Common myeloid progenitor, CD34-positive (primary cell): ENCODE results near the gene TRABD.
A peak's percentile ranks its signal among the peaks of the same experiment; 100 is the strongest.

Experiments
- CTCF ChIA-PET: fragments of 350-600 bp; sonication (Branson Sonifier 250); formaldehyde crosslinking; loops from one replicate; lab custom pipeline; 2021; ENCODE audit warnings: antibody characterized with exemption; lab: Charles Lee
- POLR2A ChIA-PET: fragments of 350-600 bp; sonication (Branson Sonifier 250); formaldehyde crosslinking; loops from one replicate; lab custom pipeline; 2021; ENCODE audit warnings: antibody characterized with exemption; lab: Charles Lee
- DNase-seq, 3 donors: peaks; one replicate each; pipeline versions ENCODE4 v3.0.0 to v3.0.0-alpha.2; 2013
- H3K27ac ChIP-seq, 2 experiments: 1 replicate in 1 of 2; 2 replicates in 1 of 2; pipeline ENCODE4 v1.7.0; 2013; ENCODE audit warnings: inconsistent platforms in 2 of 2, low read length in 2 of 2, mild to moderate bottlenecking in 2 of 2, low read depth in 1 of 2, moderate library complexity in 1 of 2; ENCODE audit not compliant: severe bottlenecking in 2 of 2, insufficient read depth in 1 of 2, poor library complexity in 1 of 2
- H3K27me3 ChIP-seq, 5 experiments: replicated peaks in 2 of 5; 1 replicate in 3 of 5; 2 replicates in 2 of 5; pipeline versions ENCODE4 v1.6.1 to v1.7.0; 2013; ENCODE audit warnings: low read length in 4 of 5, mild to moderate bottlenecking in 2 of 5, moderate library complexity in 2 of 5, inconsistent platforms in 1 of 5; ENCODE audit not compliant: insufficient read depth in 5 of 5, control insufficient read depth in 4 of 5
- H3K36me3 ChIP-seq, 4 experiments: 1 replicate in 2 of 4; 2 replicates in 2 of 4; pipeline versions ENCODE4 v1.6.1 to v1.7.0; 2013; ENCODE audit warnings: low read length in 3 of 4, control low read depth in 1 of 4, mild to moderate bottlenecking in 1 of 4; ENCODE audit not compliant: control insufficient read depth in 4 of 4, insufficient read depth in 4 of 4
- H3K4me1 ChIP-seq, 4 experiments: 1 replicate in 3 of 4; 2 replicates in 1 of 4; pipeline versions ENCODE4 v1.6.1 to v1.7.1; 2013; ENCODE audit warnings: low read length in 3 of 4, mild to moderate bottlenecking in 3 of 4, control low read depth in 1 of 4, inconsistent platforms in 1 of 4, moderate library complexity in 1 of 4; ENCODE audit not compliant: control insufficient read depth in 4 of 4, insufficient read depth in 4 of 4; ENCODE audit errors: control extremely low read depth in 1 of 4
- H3K4me3 ChIP-seq, 7 experiments: 1 replicate in 4 of 7; 2 replicates in 3 of 7; pipeline versions ENCODE4 v1.5.1 to v1.7.0; 2013; ENCODE audit warnings: mild to moderate bottlenecking in 7 of 7, low read length in 6 of 7, moderate library complexity in 6 of 7, inconsistent platforms in 2 of 7, low read depth in 2 of 7, control low read depth in 1 of 7; ENCODE audit not compliant: insufficient read depth in 4 of 7, control insufficient read depth in 1 of 7; ENCODE audit errors: extremely low read depth in 1 of 7
- H3K9me3 ChIP-seq, 5 experiments: 1 replicate in 4 of 5; 2 replicates in 1 of 5; pipeline versions ENCODE4 v1.6.1 to v1.7.1; 2013; ENCODE audit warnings: low read length in 4 of 5, mild to moderate bottlenecking in 2 of 5, inconsistent platforms in 1 of 5, low read depth in 1 of 5, moderate library complexity in 1 of 5; ENCODE audit not compliant: control insufficient read depth in 4 of 5, insufficient read depth in 2 of 5; ENCODE audit errors: control extremely low read depth in 1 of 5
- WGBS: methylation state at CpG from one replicate; pipeline ENCODE4 v1.1.5; 2013; ENCODE audit not compliant: insufficient coverage; 5-methylcytosine and 5-hydroxymethylcytosine counted together

TRABD gene

DNA sequence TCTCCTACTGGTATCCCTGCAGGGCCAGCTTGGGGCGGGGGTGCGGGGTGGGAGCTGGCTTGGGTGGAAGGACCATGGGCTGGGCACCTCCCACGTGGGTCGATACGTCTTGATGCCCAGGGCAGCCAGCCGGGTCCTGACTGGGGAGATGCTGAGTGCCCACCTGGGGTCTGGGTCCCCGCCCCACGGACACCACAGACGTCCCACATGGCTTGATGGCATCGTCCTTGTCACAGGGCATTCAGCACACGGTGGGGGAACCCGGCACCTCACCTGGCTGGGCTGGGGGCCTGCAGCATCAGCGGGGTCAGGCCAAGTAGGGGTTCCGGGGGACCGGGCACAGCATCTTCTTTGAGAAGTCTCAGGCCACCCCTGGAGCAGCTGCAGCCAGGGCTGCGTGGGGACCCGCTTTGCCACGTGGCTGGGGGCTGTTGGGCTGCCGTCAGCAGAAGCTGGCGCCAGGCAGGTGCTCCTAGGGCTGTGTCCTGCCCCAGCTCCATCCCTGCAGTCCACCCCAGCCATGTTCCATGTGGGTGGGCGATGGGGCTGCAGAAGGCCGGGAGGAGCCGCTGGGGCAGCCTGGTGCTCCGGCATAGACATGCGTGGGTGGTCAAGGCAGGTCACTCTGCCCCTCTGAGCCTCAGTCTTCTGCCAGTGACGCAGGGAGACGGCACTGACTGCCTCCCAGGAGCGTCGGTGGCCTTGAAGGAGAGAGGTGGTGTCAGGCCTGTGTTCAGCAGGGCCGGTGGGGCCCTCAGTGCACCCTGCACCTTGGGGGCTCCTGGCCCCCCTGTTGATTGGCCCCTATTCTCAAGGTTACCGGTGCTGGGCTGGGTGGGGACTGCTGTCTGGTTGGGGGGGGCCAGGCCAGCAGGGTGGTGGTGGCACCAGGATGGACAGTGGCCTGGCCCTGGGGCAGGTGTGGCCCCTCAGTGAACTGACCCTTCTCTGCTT is 23.5 kb downstream of the TRABD start:
- H3K9me3 ChIP-seq = no peaks in the 10 kb centered on the region
- no peak overlapping the region for H3K4me3 ChIP-seq
- no peak overlapping the region for H3K27ac ChIP-seq
- CTCF ChIA-PET = interaction anchor here (1.2 to 2.3 kb wide), 4 partner anchors 13 to 67 kb away, joined by 3 to 24 read pairs (median 4); no protein-coding TSS in a partner anchor
- no peaks in the 10 kb centered on the region for H3K27me3 ChIP-seq
- peaks cover 5 to 79% (median 59%) of the 10 kb centered on the region in 4 experiments for H3K36me3 ChIP-seq
- POLR2A ChIA-PET = interaction anchor here (0.6 to 2.3 kb wide), 2 partner anchors 18 to 101 kb away, joined by 3 to 10 read pairs; no protein-coding TSS in a partner anchor
- no peak for DNase-seq
- WGBS = 88% methylated on average over 31 of the region's 31 CpGs
- peaks cover 0 to 10% (median 2%) of the 10 kb centered on the region in 4 experiments for H3K4me1 ChIP-seq

DNA sequence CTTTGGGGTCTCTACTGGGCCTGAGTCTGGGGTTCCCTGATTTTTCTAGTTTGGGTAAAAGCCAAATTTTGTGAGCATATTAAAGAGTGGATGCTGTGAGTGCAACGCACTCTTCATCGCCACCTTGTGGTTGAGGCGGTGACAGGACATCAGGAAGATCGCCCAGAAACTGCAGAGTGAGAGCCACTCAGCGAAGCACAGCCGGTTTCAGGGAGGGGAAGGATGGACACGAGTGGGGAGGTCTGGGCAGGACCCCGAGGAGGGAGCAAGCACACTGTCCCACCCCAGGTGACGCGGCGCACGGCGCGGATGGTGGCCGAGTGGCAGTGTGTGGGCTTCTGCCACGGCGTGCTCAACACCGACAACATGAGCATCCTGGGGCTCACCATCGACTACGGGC is 24.2 kb downstream of the TRABD start:
- DNase-seq = peak; percentile 62 to 86 (median 75)
- Histone ChIP-seq H3K36me3 (peaks cover 6 to 82% (median 61%) of the 10 kb centered on the region in 4 experiments), H3K27me3 (no peaks in the 10 kb centered on the region), H3K4me1 (peaks cover 0 to 3% (median 0%) of the 10 kb centered on the region in 4 experiments), H3K9me3 (no peaks in the 10 kb centered on the region), H3K27ac (no peak overlapping the region), H3K4me3 (no peak overlapping the region)
- CTCF ChIA-PET = interaction anchor here (1.6 to 2.3 kb wide), 2 partner anchors 10 to 60 kb away, joined by 4 to 24 read pairs; no protein-coding TSS in a partner anchor
- WGBS = 64% methylated on average over 19 of the region's 20 CpGs
- POLR2A ChIA-PET = interaction anchor here (1.3 kb wide), 1 partner anchor 19 kb away, joined by 3 read pairs; no protein-coding TSS in a partner anchor

DNA sequence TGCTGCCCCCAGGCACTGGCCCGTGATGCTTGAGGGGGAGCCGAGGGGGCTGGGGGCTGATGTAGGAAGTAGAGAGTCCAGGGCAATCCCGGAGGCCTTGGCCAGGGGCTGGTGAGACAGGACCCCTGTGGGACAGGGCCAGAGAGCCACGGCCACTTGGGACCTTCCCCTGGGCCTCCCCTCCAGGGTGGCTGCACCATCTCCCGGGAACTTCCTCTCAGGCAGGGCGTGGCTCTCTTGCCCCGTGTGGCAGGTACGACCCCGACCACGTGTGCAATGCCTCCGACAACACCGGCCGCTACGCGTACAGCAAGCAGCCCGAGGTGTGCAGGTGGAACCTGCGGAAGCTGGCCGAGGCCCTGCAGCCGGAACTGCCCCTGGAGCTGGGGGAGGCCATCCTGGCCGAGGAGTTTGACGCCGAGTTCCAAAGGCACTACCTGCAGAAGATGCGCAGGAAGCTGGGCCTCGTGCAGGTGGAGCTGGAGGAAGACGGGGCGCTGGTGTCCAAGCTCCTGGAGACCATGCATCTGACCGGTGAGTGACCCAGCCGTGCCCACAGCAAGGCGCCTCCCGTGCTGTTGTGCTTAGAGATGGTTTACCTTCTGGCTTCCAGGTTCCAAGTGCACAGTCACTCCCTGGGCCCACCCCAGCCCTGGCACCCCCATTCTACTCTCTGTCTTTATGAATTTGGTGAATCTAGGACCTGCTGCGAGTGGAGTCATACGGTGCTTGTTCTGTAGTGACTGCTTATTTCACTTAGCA is 24.8 kb downstream of the TRABD start:
- WGBS = 90% methylated on average over 32 of the region's 32 CpGs
- POLR2A ChIA-PET = interaction anchor here (1.3 kb wide), 1 partner anchor 20 kb away, joined by 3 read pairs; no protein-coding TSS in a partner anchor
- CTCF ChIA-PET = interaction anchor here (1.0 to 3.5 kb wide), 5 partner anchors 10 to 61 kb away, joined by 3 to 18 read pairs (median 5); no protein-coding TSS in a partner anchor
- H3K27ac ChIP-seq = no peak overlapping the region
- H3K9me3 ChIP-seq = no peaks in the 10 kb centered on the region
- H3K4me1 ChIP-seq = peaks cover 0 to 2% (median 0%) of the 10 kb centered on the region in 4 experiments
- no peak overlapping the region for H3K4me3 ChIP-seq
- peaks cover 5 to 81% (median 64%) of the 10 kb centered on the region in 4 experiments for H3K36me3 ChIP-seq
- no peak for DNase-seq
- no peaks in the 10 kb centered on the region for H3K27me3 ChIP-seq

DNA sequence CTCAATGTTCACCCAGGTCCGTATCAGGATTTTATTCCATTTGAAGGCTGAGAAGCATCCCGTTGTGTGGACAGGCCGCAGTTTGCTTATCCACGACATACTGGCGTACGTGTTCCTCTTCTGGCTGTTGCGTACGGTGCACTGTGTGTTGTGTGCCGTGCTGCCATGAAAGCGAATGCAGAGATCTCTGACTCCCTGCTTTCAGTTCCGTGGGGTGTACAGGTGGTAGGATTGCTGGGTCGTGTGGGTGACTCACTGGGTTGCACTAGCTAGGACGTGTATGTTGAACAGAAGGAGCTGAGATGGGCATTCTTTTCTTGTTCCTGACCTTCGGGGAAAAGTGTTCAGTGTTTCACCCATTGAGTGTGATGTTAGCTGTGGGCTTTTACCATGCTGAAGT is 25.4 kb downstream of the TRABD start:
- WGBS = over 99% methylated on average over 10 of the region's 14 CpGs
- POLR2A ChIA-PET = interaction anchor here (1.3 kb wide), 1 partner anchor 20 kb away, joined by 3 read pairs; no protein-coding TSS in a partner anchor
- H3K9me3 ChIP-seq = no peaks in the 10 kb centered on the region
- H3K36me3 ChIP-seq = peaks cover 5 to 82% (median 62%) of the 10 kb centered on the region in 4 experiments
- H3K27ac ChIP-seq = no peak overlapping the region
- CTCF ChIA-PET = interaction anchor here (0.9 to 3.5 kb wide), 7 partner anchors 9 to 74 kb away, joined by 3 to 18 read pairs (median 4); no protein-coding TSS in a partner anchor
- H3K4me1 ChIP-seq = peaks cover 0 to 2% (median 0%) of the 10 kb centered on the region in 4 experiments
- no peak for DNase-seq
- no peaks in the 10 kb centered on the region for H3K27me3 ChIP-seq
- no peak overlapping the region for H3K4me3 ChIP-seq

DNA sequence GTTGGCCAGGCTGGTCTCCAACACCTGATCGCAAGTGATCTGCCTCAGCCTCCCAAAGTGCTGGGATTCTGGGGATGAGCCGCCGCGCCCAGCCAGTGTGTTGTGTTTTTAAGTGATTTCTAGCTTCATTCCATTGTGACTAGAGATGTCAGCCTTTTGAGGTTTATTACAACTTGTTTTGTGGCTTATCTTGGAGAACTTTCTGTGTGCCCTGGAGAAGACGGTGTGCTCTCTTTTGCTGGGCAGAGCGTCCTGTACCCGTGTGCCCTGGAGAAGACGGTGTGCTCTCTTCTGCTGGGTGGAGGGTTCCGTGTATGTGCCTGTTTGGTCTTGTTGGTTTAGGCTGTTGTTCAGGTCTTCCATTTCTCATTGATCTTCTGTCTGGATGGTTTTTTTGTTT is 27.6 kb downstream of the TRABD start:
- H3K36me3 ChIP-seq = peaks cover 8 to 87% (median 62%) of the 10 kb centered on the region in 4 experiments
- no peak overlapping the region for H3K4me3 ChIP-seq
- H3K27me3 ChIP-seq = no peaks in the 10 kb centered on the region
- no peak for DNase-seq
- H3K4me1 ChIP-seq = no peaks in the 10 kb centered on the region
- H3K9me3 ChIP-seq = no peaks in the 10 kb centered on the region
- H3K27ac ChIP-seq = no peak overlapping the region
- CTCF ChIA-PET = interaction anchor here (1.3 to 3.5 kb wide), 3 partner anchors 64 to 172 kb away, joined by 3 to 18 read pairs (median 3); no protein-coding TSS in a partner anchor
- WGBS = 94% methylated on average over 6 of the region's 9 CpGs
- POLR2A ChIA-PET = no interaction called here

DNA sequence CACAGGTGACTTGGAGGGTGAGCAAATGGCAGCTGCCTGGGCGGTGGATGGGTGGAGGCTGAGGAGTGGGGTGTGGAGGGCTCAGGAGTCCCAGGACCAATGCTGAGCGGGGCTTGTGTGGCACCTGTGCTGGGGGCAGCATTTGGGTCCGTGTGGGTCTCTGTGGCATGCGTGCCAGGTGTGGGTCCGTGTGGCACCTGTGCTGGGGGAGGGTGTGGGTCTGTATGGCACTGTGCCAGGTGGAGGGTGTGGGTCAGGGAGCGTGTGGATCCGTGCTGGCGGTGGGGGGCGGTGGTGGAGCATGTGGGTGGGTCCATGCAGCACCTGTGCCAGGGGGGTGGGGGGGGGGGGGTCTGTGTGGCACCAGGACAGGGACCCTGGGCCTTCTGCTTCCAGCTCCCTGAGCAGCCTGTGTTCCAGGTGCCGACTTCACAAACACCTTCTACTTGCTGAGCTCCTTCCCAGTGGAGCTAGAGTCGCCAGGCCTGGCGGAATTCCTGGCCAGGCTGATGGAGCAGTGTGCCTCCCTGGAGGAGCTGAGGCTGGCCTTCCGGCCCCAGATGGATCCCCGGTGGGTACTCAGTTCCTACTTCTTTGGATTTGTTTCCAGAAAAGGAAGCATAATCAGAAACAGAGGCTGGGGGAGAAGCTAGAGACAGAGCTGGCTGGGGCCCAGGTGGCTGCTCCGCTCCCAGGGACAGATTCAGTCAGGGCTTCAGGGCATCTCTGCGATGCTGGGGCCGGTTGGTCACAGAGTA is 29.8 kb downstream of the TRABD start:
- DNase-seq = no peak
- H3K9me3 ChIP-seq = no peaks in the 10 kb centered on the region
- no peak overlapping the region for H3K27ac ChIP-seq
- no peak overlapping the region for H3K4me3 ChIP-seq
- peaks cover 0 to 8% (median 3%) of the 10 kb centered on the region in 4 experiments for H3K4me1 ChIP-seq
- peaks cover 14 to 86% (median 61%) of the 10 kb centered on the region in 4 experiments for H3K36me3 ChIP-seq
- WGBS = 99% methylated on average over 8 of the region's 17 CpGs
- no peaks in the 10 kb centered on the region for H3K27me3 ChIP-seq
- CTCF ChIA-PET = interaction anchor here (2.5 to 2.7 kb wide), 2 partner anchors 29 to 67 kb away, joined by 7 to 10 read pairs; partner anchors contain the start of gene TUBGCP6
- POLR2A ChIA-PET = no interaction called here
